C4-2B (cell line): Measurements from ENCODE around the gene PPM1L.

Experiments
- H3K27ac ChIP-seq: fragments of 450-650 bp; 2 replicates; pipeline ENCODE4 v1.5.1; 2017
- ZFX ChIP-seq: fragments of 450-650 bp; IDR thresholded peaks from 2 replicates; pipeline ENCODE4 v1.6.1; 2017
- TF ChIP-seq, protein P1 (sequence below): fragments of 450-650 bp; conservative IDR thresholded peaks from 2 replicates; pipeline ENCODE4 v1.5.1; 2017; ENCODE audit warnings: mild to moderate bottlenecking

Gene PPM1L

DNA sequence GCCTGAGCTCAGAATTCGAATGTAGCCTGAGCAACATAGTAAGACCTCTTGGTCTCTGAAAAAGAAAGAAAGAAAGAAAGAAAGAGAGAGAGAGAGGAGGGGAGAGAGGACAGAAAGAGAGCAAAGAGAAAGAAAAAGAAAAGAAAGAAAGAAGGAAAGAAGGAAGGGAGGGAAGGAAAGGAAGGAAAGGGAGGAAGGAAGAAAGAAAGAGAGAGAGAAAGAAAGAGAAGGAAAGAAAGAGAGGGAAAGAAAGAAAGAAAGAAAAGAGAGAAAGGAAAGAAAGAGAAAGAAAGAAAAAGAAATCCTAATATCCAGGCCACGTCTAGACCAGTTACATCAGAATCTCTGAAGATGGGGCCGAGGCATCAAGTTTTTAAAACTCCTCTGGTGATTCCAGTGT lies 50.7 kb downstream of the PPM1L start:
- no peak overlapping the region for H3K27ac ChIP-seq

DNA sequence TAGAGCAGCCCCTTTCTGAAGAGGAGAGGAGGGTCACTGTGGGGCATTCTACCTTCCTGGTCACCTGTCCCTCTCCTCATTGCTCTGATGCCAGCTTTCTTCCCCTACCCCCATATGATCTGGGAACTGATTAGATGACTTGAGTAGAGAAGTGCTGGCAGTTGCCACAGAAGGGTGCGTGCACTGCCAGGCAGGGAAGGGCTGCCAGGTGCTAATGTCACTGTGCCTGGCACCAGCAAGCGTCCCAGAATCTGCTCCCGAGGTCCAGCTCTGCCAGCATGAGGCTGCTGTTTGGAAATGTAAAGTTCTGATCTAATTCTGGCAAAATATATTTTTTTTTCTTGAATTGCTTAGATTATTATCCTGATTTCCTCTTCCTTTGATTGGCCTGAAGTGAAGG lies 52.8 kb downstream of the PPM1L start:
- TF ChIP-seq, protein P1, sequence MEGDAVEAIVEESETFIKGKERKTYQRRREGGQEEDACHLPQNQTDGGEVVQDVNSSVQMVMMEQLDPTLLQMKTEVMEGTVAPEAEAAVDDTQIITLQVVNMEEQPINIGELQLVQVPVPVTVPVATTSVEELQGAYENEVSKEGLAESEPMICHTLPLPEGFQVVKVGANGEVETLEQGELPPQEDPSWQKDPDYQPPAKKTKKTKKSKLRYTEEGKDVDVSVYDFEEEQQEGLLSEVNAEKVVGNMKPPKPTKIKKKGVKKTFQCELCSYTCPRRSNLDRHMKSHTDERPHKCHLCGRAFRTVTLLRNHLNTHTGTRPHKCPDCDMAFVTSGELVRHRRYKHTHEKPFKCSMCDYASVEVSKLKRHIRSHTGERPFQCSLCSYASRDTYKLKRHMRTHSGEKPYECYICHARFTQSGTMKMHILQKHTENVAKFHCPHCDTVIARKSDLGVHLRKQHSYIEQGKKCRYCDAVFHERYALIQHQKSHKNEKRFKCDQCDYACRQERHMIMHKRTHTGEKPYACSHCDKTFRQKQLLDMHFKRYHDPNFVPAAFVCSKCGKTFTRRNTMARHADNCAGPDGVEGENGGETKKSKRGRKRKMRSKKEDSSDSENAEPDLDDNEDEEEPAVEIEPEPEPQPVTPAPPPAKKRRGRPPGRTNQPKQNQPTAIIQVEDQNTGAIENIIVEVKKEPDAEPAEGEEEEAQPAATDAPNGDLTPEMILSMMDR, result no peak
- TF ChIP-seq ZFX, result no peak
- H3K27ac ChIP-seq, result no peak overlapping the region; the same call in 1 of the 2 replicates

More for the DNA sequence above, 50.7 kb downstream of the PPM1L start:
- TF ChIP-seq ZFX, result no peak
- TF ChIP-seq, protein P1, result no peak

DNA sequence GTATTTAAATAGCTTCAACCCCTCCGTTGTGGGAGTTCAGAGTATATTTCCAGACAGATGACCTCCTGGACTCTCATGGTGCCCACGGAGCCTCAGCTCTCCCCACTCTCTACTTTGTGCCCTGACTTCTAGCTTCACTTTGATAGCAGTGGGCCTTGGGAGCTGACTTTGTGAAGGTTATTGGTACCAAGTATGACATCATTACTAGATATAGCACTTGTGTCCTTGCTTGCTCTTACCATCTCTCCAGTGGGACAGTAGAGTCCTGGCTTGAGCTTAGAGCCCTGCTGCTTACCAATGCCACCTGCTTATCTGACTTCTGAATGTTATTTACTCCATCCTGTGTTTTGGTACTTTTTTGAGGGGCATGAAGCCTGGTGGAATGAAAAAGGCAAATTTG lies 53.4 kb downstream of the PPM1L start:
- TF ChIP-seq ZFX, result no peak
- TF ChIP-seq, protein P1, result no peak
- H3K27ac ChIP-seq, result no peak overlapping the region

DNA sequence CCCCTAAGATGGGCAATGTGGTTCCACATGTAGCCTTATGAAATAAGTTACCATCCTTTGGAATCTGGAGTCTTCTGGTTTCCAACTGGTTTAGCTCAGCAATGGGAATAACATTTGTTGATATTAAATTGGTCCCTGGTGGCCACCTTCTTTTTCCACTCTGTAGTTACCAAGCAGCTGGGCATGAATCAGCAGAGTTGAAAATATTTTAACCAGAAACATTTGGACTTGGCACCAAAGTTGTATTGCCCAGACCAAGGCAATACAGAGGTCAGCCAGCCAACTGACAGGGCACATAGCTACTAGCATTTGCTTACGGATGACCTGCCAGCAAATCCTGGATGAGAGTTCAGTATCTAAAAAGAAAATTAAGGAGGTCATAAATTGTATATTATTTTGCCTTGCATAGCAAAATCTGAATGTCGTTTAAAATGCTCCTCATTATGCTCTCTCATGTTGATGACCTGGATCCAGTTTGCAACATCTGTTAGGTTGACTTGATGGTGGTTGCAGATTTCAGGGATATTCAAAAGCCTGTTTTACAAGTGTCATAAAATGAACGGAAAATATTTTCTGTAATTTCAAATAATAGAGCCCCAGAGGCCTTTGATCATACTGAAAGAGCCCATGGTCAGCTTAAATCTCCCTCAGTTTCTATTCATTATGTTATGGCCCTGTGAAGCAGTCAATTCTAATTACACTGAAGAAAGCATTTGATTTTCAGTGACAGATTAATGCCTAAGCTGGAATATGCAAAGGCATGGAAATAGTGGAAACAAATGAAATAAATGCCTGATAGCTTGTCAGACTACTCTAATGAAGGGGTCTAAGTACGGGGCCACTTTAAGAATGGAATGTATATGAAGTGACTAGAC lies 54.6 kb downstream of the PPM1L start:
- no peak overlapping the region for H3K27ac ChIP-seq
- TF ChIP-seq ZFX, result no peak
- TF ChIP-seq, protein P1, result no peak

- no peak for TF ChIP-seq ZFX
- TF ChIP-seq, protein P1, result no peak
- H3K27ac ChIP-seq, result no peak overlapping the region
These were observed 55.2 kb downstream of the PPM1L start for GRCh38 chr3:160811237-160811548.

- TF ChIP-seq, protein P1, result no peak
- TF ChIP-seq ZFX, result no peak
- H3K27ac ChIP-seq, result no peak overlapping the region
These were observed 56.3 kb downstream of the PPM1L start for GRCh38 chr3:160812304-160812703.

DNA sequence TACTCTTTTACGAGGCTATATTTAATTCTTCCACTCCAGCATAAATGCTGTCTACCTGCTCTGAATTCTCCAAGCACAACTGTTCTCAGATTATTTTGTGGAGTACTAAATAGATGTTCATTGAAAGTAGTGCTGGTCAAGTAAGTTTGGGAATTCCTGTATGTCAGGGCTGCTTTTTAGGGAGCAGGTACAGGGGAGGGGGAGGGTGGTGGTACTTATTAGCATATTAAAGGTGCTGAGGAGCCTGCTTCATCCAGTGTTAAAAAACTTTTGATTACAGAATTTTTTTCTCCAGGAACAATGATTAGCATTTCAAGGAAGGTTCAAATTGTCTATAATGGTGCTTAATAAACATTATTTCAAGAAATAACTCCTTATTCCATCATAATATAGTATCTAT lies 59.2 kb downstream of the PPM1L start:
- no peak for TF ChIP-seq ZFX
- TF ChIP-seq, protein P1, result no peak
- H3K27ac ChIP-seq, result no peak overlapping the region
